Nephron (organoid): ENCODE data around the gene UBR4.

ENCODE experiments used
- H3K27ac Mint-ChIP-seq, 3 experiments: 2 replicates each; pipeline ENCODE4 v1.8.0; 2020; ENCODE audit warnings: mixed read lengths in 3 of 3, mild to moderate bottlenecking in 2 of 3, moderate library complexity in 1 of 3
- H3K27me3 Mint-ChIP-seq: 2 replicates; pipeline ENCODE4 v1.8.0; 2021; ENCODE audit warnings: low read depth, mild to moderate bottlenecking, moderate library complexity, mixed read lengths
- H3K36me3 Mint-ChIP-seq: 2 replicates; pipeline ENCODE4 v1.8.0; 2020; ENCODE audit warnings: low read depth, mixed read lengths
- H3K4me1 Mint-ChIP-seq: 2 replicates; pipeline ENCODE4 v1.8.0; 2020; ENCODE audit warnings: mixed read lengths
- H3K4me3 Mint-ChIP-seq, 3 experiments: 2 replicates each; pipeline ENCODE4 v1.8.0; 2020; ENCODE audit warnings: mild to moderate bottlenecking in 3 of 3, mixed read lengths in 3 of 3, moderate library complexity in 2 of 3
- H3K9me3 Mint-ChIP-seq: 2 replicates; pipeline ENCODE4 v1.8.0; 2020; ENCODE audit warnings: mixed read lengths
- CTCF ChIP-seq, 3 experiments: fragments of 200-600 bp; sonication (generic); IDR thresholded peaks; one replicate each; pipeline ENCODE4 v1.5.0; 2021; ENCODE audit warnings: antibody characterized with exemption in 3 of 3; ENCODE audit not compliant: unreplicated experiment in 3 of 3

Gene UBR4

DNA sequence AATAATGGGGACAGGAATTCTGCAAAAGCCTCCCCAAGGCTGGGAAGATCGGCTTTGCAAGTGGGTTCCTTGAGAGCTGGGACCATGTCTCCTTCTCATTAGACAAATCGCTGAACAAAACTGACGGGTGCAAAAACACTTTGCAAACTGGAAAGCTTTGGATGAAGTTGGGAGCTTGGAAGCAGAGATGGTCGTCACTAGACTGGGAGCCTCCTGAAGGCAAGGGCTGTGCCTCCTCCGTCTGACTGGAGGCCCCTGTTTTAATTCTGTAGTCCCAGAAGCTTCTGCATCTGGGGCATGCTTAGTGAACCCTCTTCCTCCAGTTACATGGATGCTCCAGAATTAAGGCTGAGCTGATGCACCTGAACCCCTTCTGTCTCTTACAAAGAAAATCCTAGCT, 171.3 kb downstream of the UBR4 start:
- Mint-ChIP-seq H3K4me3 (no peak overlapping the region), H3K4me1 (peaks cover 17% of the 10 kb centered on the region)

DNA sequence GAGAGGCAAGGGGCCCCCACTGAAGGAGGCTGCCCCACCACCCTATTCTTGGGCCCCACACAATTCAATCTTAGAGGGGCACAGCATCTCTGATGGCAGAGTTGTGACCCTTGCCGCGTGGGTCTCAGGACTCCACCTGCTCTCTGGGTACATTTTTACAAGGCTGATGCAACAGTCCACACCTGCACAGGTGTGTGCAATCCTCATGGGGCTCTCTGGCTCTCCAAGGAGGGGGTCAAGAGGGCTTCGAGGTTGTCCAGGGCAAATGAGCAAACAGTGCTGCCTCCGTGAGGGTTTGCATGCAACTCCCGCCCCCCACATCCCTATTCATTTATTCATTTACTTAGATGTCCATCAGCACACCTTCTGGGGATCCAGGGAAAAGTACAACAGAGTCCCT, 172.0 kb downstream of the UBR4 start:
- Mint-ChIP-seq H3K4me3 (no peak overlapping the region), H3K36me3 (no peaks in the 10 kb centered on the region), H3K27me3 (peaks cover 77% of the 10 kb centered on the region), H3K4me1 (peaks cover 17% of the 10 kb centered on the region), H3K27ac (no peak overlapping the region), H3K9me3 (no peaks in the 10 kb centered on the region)
- no peak for TF ChIP-seq CTCF (IDR thresholded peaks at IDR 0.05; ENCODE audit: unreplicated experiment in 3 of 3)

More for the DNA sequence above, 171.3 kb downstream of the UBR4 start:
- H3K27me3 Mint-ChIP-seq: peaks cover 71% of the 10 kb centered on the region
- H3K36me3 Mint-ChIP-seq: no peaks in the 10 kb centered on the region
- no peak overlapping the region for H3K27ac Mint-ChIP-seq
- no peak for TF ChIP-seq CTCF (IDR thresholded peaks at IDR 0.05; ENCODE audit: unreplicated experiment in 3 of 3)
- H3K9me3 Mint-ChIP-seq: no peaks in the 10 kb centered on the region

GRCh38 chr1:19037659-19038058, 172.4 kb downstream of the UBR4 start:
- Mint-ChIP-seq H3K27ac (no peak overlapping the region), H3K4me3 (no peak overlapping the region), H3K4me1 (peaks cover 17% of the 10 kb centered on the region), H3K9me3 (no peaks in the 10 kb centered on the region), H3K27me3 (peaks cover 79% of the 10 kb centered on the region), H3K36me3 (no peaks in the 10 kb centered on the region)
- no peak for TF ChIP-seq CTCF (IDR thresholded peaks at IDR 0.05; ENCODE audit: unreplicated experiment in 3 of 3)

DNA sequence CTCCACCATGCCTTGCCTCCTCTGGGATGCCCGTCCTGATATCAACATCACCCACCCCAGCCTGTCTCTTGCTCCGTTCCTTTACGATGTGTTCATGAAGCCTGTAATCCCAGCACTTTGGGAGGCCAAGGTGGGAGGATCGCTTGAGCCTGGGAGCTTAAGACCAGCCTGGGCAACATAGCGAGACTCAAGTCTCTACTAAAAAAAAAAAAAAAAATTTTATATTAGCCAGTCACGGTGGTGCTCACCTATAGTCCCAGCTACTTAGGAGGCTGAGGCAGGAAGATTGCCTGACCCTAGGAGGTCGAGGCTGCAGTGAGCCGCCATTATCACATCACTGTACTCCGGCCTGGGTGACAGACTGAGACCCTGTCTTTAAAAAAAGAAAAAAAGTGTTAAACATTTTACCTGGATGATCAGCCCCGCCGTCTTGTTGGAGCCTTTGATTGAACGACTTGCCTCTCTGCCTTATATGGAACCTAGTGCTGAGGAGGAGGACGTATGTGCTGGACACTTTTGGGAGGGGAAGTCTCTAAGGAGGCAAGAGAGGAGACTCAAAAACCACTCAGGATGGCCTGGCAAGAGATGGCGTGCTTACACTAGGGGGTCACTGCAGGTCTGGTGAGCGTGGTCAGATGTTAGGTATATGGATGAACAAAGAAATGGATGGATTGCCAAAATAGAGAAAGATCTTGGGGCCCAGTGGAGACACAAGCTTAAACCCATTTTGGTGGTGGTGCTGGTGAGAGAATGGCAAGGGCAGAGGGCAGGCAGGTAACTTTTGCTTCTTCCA, 173.1 kb downstream of the UBR4 start:
- H3K36me3 Mint-ChIP-seq: no peaks in the 10 kb centered on the region
- peaks cover 17% of the 10 kb centered on the region for H3K4me1 Mint-ChIP-seq
- TF ChIP-seq CTCF (IDR thresholded peaks at IDR 0.05; ENCODE audit: unreplicated experiment in 3 of 3): no peak
- peaks cover 77% of the 10 kb centered on the region for H3K27me3 Mint-ChIP-seq
- H3K9me3 Mint-ChIP-seq: no peaks in the 10 kb centered on the region
- H3K4me3 Mint-ChIP-seq: no peak overlapping the region
- no peak overlapping the region for H3K27ac Mint-ChIP-seq

DNA sequence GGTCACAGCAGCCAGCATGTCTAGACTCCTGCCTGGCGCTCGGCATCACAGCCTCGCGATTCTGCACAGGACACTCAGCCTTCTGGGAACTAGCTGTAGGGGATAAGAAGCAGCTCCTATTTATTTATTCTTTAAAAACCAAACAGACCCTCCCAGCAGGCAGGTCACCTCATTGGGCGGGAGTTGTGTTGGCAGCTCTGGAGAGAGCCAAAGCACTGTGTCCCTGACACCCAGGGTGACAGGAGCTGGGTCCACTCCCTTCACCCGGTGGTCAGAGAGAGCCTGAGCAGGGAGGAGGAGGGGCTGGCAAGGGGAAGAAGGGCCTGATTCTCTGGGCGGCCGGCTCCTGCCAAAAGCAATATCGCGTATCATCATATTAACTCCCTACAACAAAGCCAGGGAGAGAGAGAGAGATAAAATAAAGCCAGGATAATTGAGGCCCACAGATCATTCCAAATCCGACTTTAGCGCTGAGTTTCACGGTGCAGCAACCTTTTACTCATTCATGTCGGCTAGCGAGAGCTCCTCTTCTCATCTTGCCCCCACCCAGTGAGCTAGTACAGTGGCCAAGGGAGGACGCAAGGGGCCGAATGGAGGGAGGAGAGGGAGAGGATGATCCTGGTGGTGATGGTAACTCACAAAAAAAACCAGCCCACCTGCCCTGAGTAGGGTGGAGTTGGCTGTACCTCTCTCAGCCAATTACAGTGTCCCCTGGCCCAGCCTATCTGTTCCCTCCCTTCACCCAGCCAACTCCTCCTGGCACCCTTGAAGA, 173.8 kb downstream of the UBR4 start:
- H3K4me1 Mint-ChIP-seq: peaks cover 17% of the 10 kb centered on the region
- no peak overlapping the region for H3K4me3 Mint-ChIP-seq
- H3K27me3 Mint-ChIP-seq: peaks cover 77% of the 10 kb centered on the region
- no peaks in the 10 kb centered on the region for H3K9me3 Mint-ChIP-seq
- no peaks in the 10 kb centered on the region for H3K36me3 Mint-ChIP-seq
- TF ChIP-seq CTCF (IDR thresholded peaks at IDR 0.05; ENCODE audit: unreplicated experiment in 3 of 3): no peak
- peak overlapping the region in 2 of 3 experiments; percentile 33 to 74 for H3K27ac Mint-ChIP-seq
